Renal cortex interstitium (tissue), 11 donors: ENCODE measurements around the gene RBM47. TPM values are rescaled to one million over a fixed set of nuclear protein-coding genes. Genes with fewer than 3 reads are reported as not detected.
A peak's percentile ranks its signal among the peaks of the same experiment; 100 is the strongest.
"Not testable (repeated sequence)": the region's sequence is repeated elsewhere in the genome, so short reads cannot be mapped to it uniquely, and the experiment has no call there.

Experiments used
- DNase-seq, 11 donors: peaks; one replicate each; pipeline ENCODE4 v3.0.0-alpha.2; 2013; ENCODE audit warnings: low read depth in 9 of 11, low spot score in 4 of 11; ENCODE audit errors: extremely low read depth in 1 of 11
- polyA plus RNA-seq, 3 donors: library from polyadenylated mRNA; unstranded; fragments of 120-200 nt; gene quantifications; one replicate each; pipeline ENCODE4 v1.2.1, GENCODE V29; 2013; ENCODE audit not compliant: insufficient read length in 3 of 3

Gene RBM47
- polyA plus RNA-seq, 3 donors, result 73.9 to 116 (median 87.4) TPM

- DNase-seq, result no peak
Measured at GRCh38 chr4:40520533-40520932, 109.1 kb downstream of the RBM47 start.

- DNase-seq, result not testable (repeated sequence)
Measured at GRCh38 chr4:40517081-40517480, 112.6 kb downstream of the RBM47 start.

DNA sequence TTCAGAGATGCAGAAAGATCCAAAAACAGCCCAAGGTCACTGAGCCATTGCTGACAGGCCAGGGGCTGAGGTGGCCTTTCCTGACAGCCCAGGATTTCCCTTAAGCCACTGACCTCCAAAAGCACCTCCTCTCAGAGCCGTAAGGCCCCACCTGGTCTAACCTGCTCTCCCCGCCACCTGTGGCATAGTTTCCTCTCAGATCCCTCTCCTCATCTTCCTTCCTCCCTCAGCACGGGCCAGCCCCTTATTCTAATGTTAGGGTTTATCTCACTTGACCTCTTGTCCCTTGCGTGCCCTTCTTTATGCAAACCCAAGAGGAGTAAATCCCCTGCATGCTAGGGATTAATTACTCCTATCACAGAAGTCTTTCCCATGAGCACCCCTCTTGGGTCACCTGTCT, 113.0 kb downstream of the RBM47 start:
- no peak for DNase-seq

DNA sequence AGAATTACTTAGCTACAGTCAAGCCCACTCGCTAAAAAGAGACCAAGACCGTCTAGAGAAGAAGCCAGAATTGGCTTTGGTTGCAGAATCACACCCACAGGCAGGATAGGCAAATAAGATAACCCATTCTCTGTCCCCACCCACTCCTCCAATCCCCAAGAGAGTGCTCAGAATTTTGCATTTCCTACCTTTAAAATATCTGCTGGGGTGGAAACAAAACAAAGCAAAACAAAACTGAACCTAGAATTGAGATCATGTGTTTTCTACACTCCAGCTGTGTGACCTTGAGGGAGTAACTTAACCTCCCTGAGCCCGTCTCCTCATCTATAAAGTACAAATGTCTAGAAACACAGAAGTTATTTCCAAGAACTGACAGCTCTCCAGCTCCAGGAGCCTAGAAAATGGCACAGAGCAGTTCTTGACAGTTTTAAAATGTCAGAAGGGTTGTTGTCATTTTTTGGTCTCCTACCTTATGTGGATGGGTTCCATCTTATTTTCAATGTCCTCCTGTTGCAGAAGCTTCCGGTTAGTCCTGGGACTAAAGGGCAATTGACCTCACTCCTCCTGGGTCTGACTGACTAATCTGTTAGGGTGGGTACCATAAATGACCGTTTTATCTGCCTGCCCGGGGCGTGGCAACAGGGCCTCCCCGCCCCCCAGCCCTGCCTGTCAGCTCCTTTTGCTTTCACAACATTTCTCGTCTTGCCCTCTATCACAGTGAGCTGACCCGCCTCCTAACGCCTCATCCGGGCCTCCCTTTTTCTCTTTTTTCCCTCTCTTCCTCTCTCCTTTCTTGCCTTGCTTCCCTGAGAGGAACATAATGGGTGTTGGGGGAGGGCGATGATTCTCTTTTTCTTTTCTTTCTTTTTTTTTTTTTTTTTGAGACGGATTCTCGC, 114.0 kb downstream of the RBM47 start:
- no peak for DNase-seq

GRCh38 chr4:40515037-40515397, 114.6 kb downstream of the RBM47 start:
- peak in 5 of 11 donors; percentile 55 to 81 (median 65) for DNase-seq

DNA sequence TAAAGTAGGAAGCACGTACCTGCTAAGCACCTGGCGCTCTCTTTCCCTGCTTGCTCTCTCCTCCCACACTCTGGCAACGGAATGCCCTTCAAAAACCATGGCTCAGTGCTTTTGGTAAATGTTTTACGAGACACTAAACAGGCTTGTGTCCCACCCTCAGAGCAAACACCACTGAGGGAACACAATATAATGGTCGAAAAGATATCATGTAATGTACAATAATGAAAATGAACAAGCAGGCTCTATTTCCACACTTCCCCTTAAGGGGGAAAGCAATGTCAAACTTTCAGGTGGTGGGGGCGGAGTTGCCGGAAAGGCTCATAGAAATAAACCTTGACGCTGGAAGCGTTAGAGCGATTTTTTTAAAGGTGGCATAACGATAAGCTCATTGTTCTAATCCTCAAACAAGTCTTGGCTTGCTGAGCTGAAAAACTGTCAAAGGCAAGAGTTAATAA, 115.1 kb downstream of the RBM47 start:
- DNase-seq, result peak in 4 of 11 donors; percentile 67 to 82 (median 74)

GRCh38 chr4:40511036-40511614, 118.5 kb downstream of the RBM47 start:
- DNase-seq, result no peak

- DNase-seq, result no peak
Measured at GRCh38 chr4:40507977-40508376, 121.7 kb downstream of the RBM47 start.

GRCh38 chr4:40506492-40506891, 123.2 kb downstream of the RBM47 start:
- no peak for DNase-seq

GRCh38 chr4:40506066-40506465, 123.6 kb downstream of the RBM47 start:
- DNase-seq, result no peak

GRCh38 chr4:40502934-40503333, 126.7 kb downstream of the RBM47 start:
- DNase-seq, result no peak

DNA sequence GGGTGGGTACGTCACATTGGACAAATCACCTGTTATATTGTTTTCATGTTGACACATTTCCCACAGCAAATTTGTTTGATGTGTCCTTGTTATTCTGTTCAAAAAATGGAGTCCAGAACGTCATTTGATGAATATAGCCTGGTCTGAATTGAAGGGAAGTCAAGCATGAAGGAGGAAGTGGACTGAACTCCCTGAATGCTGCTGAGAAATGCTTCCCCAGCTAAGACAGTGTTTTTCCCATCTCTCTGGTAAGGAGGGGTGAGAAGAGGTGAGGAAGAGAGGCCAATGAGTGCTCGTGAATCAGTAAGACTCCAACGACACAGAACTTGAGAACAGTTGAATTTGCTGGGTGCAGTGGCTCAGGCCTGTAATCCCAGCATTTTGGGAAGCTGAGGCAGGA, 127.4 kb downstream of the RBM47 start:
- no peak for DNase-seq

DNA sequence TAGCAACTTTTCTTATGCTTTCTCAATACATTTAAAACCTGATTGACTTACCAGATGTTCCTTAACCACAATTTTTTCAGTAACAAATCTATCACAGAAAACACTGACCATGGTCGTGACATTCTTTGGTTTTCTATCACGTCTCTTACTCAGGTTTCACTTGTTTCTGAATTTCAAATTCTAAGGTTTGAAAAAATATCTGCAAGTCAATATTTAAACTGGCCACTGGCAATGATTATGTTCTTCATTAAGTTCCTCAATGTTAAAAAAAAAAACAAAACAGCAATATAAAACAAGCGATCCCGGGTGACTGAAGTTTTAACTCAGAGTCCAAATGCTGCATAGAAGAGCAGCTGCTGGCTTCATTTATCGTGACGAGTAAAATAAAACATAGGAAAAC, 128.9 kb downstream of the RBM47 start:
- DNase-seq, result no peak

- DNase-seq, result no peak
Measured at GRCh38 chr4:40493160-40493559, 136.5 kb downstream of the RBM47 start.

- DNase-seq, result peak in 1 of 11 donors; percentile 43
Measured at GRCh38 chr4:40492691-40493090, 137.0 kb downstream of the RBM47 start.

GRCh38 chr4:40490481-40490880, 139.2 kb downstream of the RBM47 start:
- DNase-seq, result no peak

GRCh38 chr4:40489961-40490360, 139.7 kb downstream of the RBM47 start:
- DNase-seq, result no peak

GRCh38 chr4:40486534-40486933, 143.1 kb downstream of the RBM47 start:
- no peak for DNase-seq

DNA sequence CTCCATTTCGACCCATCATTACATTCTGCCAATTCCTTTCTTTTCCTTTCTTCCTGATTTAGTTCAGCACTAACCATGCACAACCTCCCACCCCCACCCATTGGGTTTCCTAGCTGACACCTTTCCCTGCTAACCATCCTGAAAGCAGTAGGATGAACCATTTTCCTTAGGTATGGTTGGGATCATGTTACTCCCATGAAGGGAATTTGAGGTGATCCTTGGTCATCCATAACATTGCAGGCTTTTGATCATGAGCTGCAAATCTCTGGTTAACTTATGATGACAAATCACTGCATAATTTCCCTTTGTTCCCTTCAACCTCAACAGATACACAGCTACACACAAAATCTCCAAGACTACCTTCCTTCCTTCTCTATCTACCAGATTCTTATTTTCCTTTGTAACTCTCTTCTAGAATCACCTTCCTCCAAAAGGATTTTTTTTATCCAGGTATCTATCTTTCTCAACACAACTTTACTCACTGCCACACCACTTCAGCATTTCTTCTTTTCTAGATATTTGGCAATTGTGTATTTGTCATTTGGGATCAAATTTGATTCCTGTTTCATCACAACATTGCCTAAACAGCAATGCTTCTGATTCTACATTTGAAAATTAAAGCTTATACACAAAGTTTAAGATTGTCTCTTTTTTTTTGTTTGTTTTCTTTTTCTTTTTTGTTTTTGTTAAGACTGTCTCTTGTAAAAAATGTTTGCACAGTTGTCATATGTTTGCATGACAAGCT, 145.1 kb downstream of the RBM47 start:
- no peak for DNase-seq
